IMR-90 (cell line): ENCODE measurements around the gene TNNC1. TPM values are rescaled to one million over a fixed set of nuclear protein-coding genes. Genes with fewer than 3 reads are reported as not detected.

Experiments
- ATAC-seq: fragments of 200-7000 bp; cut with Tn5 transposase; 2 replicates; pipeline ENCODE4 v1.9.1; 2020; ENCODE audit warnings: low read depth, mild to moderate bottlenecking, moderate library complexity
- BruUV-seq: library from RNA; stranded (reverse); fragments of 400-500 nt; replicated peaks from 2 replicates; lab custom pipeline; 2021; lab: Mats Ljungman, UMichigan
- CTCF ChIA-PET: fragments of 300-600 bp; formaldehyde crosslinking; extraction: SDS; loops from one replicate; lab custom pipeline; 2021; ENCODE audit warnings: antibody characterized with exemption; lab: Yijun Ruan, JAX
- POLR2A ChIA-PET: fragments of 300-600 bp; sonication (Branson Sonifier 250); formaldehyde crosslinking; loops from one replicate; lab custom pipeline; 2022; ENCODE audit warnings: antibody characterized with exemption; ENCODE audit not compliant: unreplicated experiment; lab: Charles Lee
- DNase-seq: peaks from one replicate; pipeline ENCODE4 v3.0.0; 2013
- H2AFZ ChIP-seq: replicated peaks from 2 replicates; pipeline ENCODE3; 2013; ENCODE audit warnings: low read length, mild to moderate bottlenecking; ENCODE audit not compliant: poor library complexity
- H2AK5ac ChIP-seq: 2 replicates; pipeline ENCODE4 v1.6.1; 2013; ENCODE audit warnings: low read depth, low read length, inconsistent platforms
- H2AK9ac ChIP-seq: replicated peaks from 2 replicates; pipeline ENCODE3; 2013; ENCODE audit warnings: mild to moderate bottlenecking, low read depth, low read length, moderate library complexity; ENCODE audit not compliant: poor library complexity
- H2BK120ac ChIP-seq: 2 replicates; pipeline ENCODE4 v1.6.1; 2013; ENCODE audit warnings: low read depth, low read length, inconsistent platforms
- H2BK15ac ChIP-seq: 3 replicates; pipeline ENCODE4 v1.6.1; 2013; ENCODE audit warnings: low read depth, low read length, inconsistent platforms
- H2BK20ac ChIP-seq: 2 replicates; pipeline ENCODE4 v1.6.1; 2013; ENCODE audit warnings: low read depth, mild to moderate bottlenecking, inconsistent platforms, low read length, moderate library complexity
- H2BK5ac ChIP-seq: 2 replicates; pipeline ENCODE4 v1.6.1; 2013; ENCODE audit warnings: mild to moderate bottlenecking, low read depth, low read length, inconsistent platforms; ENCODE audit not compliant: poor library complexity, severe bottlenecking
- H3K14ac ChIP-seq: replicated peaks from 2 replicates; pipeline ENCODE4 v1.6.1; 2013; ENCODE audit warnings: low read depth, low read length, inconsistent platforms
- H3K18ac ChIP-seq: 2 replicates; pipeline ENCODE4 v1.6.1; 2013; ENCODE audit warnings: low read depth, low read length, control low read depth
- H3K23ac ChIP-seq: 2 replicates; pipeline ENCODE4 v1.6.1; 2013; ENCODE audit warnings: low read depth, low read length, inconsistent platforms
- H3K27ac ChIP-seq: 2 replicates; pipeline ENCODE4 v1.5.1; 2013; ENCODE audit warnings: mild to moderate bottlenecking, control low read depth, low read length; ENCODE audit not compliant: insufficient read depth
- H3K27me3 ChIP-seq: 2 replicates; pipeline ENCODE4 v1.6.1; 2013; ENCODE audit warnings: low read length; ENCODE audit not compliant: control insufficient read depth, insufficient read depth
- H3K36me3 ChIP-seq: 2 replicates; pipeline ENCODE4 v1.6.1; 2013; ENCODE audit warnings: low read length, mixed read lengths; ENCODE audit not compliant: control insufficient read depth, insufficient read depth
- H3K4ac ChIP-seq: 2 replicates; pipeline ENCODE4 v1.6.1; 2013; ENCODE audit warnings: low read depth, low read length, inconsistent platforms
- H3K4me1 ChIP-seq: 2 replicates; pipeline ENCODE4 v1.6.1; 2013; ENCODE audit warnings: low read length, mixed read lengths; ENCODE audit not compliant: control insufficient read depth, insufficient read depth
- H3K4me2 ChIP-seq: 2 replicates; pipeline ENCODE4 v1.6.1; 2013; ENCODE audit warnings: low read depth, mild to moderate bottlenecking, control low read depth, low read length, moderate library complexity
- H3K4me3 ChIP-seq: 2 replicates; pipeline ENCODE4 v1.5.1; 2013; ENCODE audit warnings: low read depth, mild to moderate bottlenecking, control low read depth, low read length, moderate library complexity; ENCODE audit not compliant: insufficient read depth
- H3K56ac ChIP-seq: 2 replicates; pipeline ENCODE4 v1.6.1; 2013; ENCODE audit warnings: low read length, inconsistent platforms; ENCODE audit not compliant: insufficient read depth; ENCODE audit errors: extremely low read depth
- H3K79me1 ChIP-seq, 2 experiments: 2 replicates each; pipeline ENCODE4 v1.6.1; 2013; ENCODE audit warnings: low read length in 2 of 2, inconsistent platforms in 1 of 2, low read depth in 1 of 2
- H3K9ac ChIP-seq: 2 replicates; pipeline ENCODE4 v1.6.1; 2013; ENCODE audit warnings: low read depth, low read length, control low read depth
- H3K9me1 ChIP-seq: 2 replicates; pipeline ENCODE4 v1.6.1; 2013; ENCODE audit warnings: low read length, inconsistent platforms; ENCODE audit not compliant: insufficient read depth
- H3K9me3 ChIP-seq: 2 replicates; pipeline ENCODE4 v1.6.1; 2013; ENCODE audit warnings: low read length; ENCODE audit not compliant: control insufficient read depth, insufficient read depth
- H4K20me1 ChIP-seq: 2 replicates; pipeline ENCODE4 v1.6.1; 2013; ENCODE audit warnings: low read length, inconsistent platforms; ENCODE audit not compliant: insufficient read depth
- H4K5ac ChIP-seq: 2 replicates; pipeline ENCODE4 v1.6.1; 2013; ENCODE audit warnings: mild to moderate bottlenecking, low read depth, low read length, control low read depth
- H4K8ac ChIP-seq, 2 experiments: 2 replicates each; pipeline ENCODE4 v1.6.1; 2013; ENCODE audit warnings: low read depth in 2 of 2, low read length in 2 of 2, control low read depth in 1 of 2, inconsistent platforms in 1 of 2
- H4K91ac ChIP-seq: 2 replicates; pipeline ENCODE4 v1.6.1; 2013; ENCODE audit warnings: low read depth, low read length, inconsistent platforms; ENCODE audit not compliant: insufficient read depth
- CEBPB ChIP-seq: IDR thresholded peaks from 2 replicates; pipeline ENCODE4 v1.6.1; 2012; ENCODE audit warnings: low read depth, low read length, improper control_type of control experiment
- CHD1 ChIP-seq: IDR thresholded peaks from 2 replicates; pipeline ENCODE4 v1.6.1; 2012; ENCODE audit warnings: low read depth, low read length, improper control_type of control experiment
- CTCF ChIP-seq: conservative IDR thresholded peaks from 2 replicates; pipeline ENCODE4 v1.5.1; 2012; ENCODE audit warnings: mild to moderate bottlenecking, low read depth, low read length, improper control_type of control experiment
- MAZ ChIP-seq: IDR thresholded peaks from 2 replicates; pipeline ENCODE4 v1.6.1; 2012; ENCODE audit warnings: low read depth, mild to moderate bottlenecking, low read length, improper control_type of control experiment, moderate library complexity, borderline replicate concordance
- NFE2L2 ChIP-seq: fragments of 150-350 bp; IDR thresholded peaks from 2 replicates; pipeline ENCODE4 v1.6.1; 2016; ENCODE audit warnings: low read depth, mild to moderate bottlenecking, low read length
- POLR2A ChIP-seq: IDR thresholded peaks from 2 replicates; pipeline ENCODE4 v1.6.1; 2012; ENCODE audit warnings: mild to moderate bottlenecking, low read depth, low read length
- RAD21 ChIP-seq: IDR thresholded peaks from 2 replicates; pipeline ENCODE4 v1.6.1; 2012; ENCODE audit warnings: low read length, improper control_type of control experiment
- SMC3 ChIP-seq: fragments of 150-350 bp; IDR thresholded peaks from 2 replicates; pipeline ENCODE4 v1.6.1; 2016; ENCODE audit warnings: low read depth, mild to moderate bottlenecking, antibody characterized with exemption, low read length, moderate library complexity
- WGBS, 2 experiments: methylation state at CpG; one replicate each; pipeline versions ENCODE4 v1.1.5 to v1.1.7; 2013; ENCODE audit warnings: missing lambda C conversion rate in 2 of 2; ENCODE audit not compliant: insufficient read length in 1 of 2; ENCODE audit errors: extremely low coverage in 2 of 2; 5-methylcytosine and 5-hydroxymethylcytosine counted together
- dilution Hi-C: fragments of 300-500 bp; cut with HindIII; formaldehyde crosslinking; loops from one replicate; pipeline ENCODE4 v1.14.3; 2018; ENCODE audit warnings: low sequenced_read_pairs; ENCODE audit not compliant: unreplicated experiment
- in situ Hi-C: fragments of 300-500 bp; cut with MboI; formaldehyde crosslinking; loops from 3 replicates; pipeline ENCODE4 v1.14.3; 2019; ENCODE audit warnings: low sequenced_read_pairs, inconsistent platforms, mixed read lengths
- intact Hi-C: fragments of 100-400 bp; cut with micrococcal nuclease; formaldehyde crosslinking; loops from 2 replicates; pipeline ENCODE4 v1.10.0; 2022
- polyA plus RNA-seq, 3 experiments: library from polyadenylated mRNA; depleted of rRNA; stranded (reverse); fragments of >200 nt; gene quantifications; 2 replicates each; pipeline ENCODE4 v1.2.3, GENCODE V29; 2012; ENCODE audit warnings: low replicate concordance in 1 of 3
- total RNA-seq: library from RNA; depleted of rRNA; stranded (reverse); fragments of >200 nt; gene quantifications from 2 replicates; pipeline ENCODE4 v1.2.3, GENCODE V29; 2012

The TNNC1 gene
- total and polyA plus RNA-seq, 2 of the 4 experiments (the other 2 are of a cell fraction): 1.3 to 4.6 TPM

GRCh38 chr3:52473026-52473425 is 19.2 kb upstream of the TNNC1 start:
- BruUV-seq: no TSS peak
- no peak overlapping the region for H3K9ac ChIP-seq
- dilution Hi-C loops: no loop called here

More at GRCh38 chr3:52473026-52473425, 19.2 kb upstream of the TNNC1 start:
- in situ Hi-C loops: no loop called here
- Histone ChIP-seq H4K8ac (no peak overlapping the region), H3K56ac (no peak overlapping the region), H2AK9ac (no peak overlapping the region), H2BK20ac (no peak overlapping the region), H3K36me3 (peaks cover 59% of the 10 kb centered on the region), H3K27me3 (no peaks in the 10 kb centered on the region), H3K9me1 (0 out of 2 replicates have a peak, but pooled peaks cover 5% of the 10 kb centered on the region), H3K23ac (no peak overlapping the region), H4K20me1 (peaks cover 39% of the 10 kb centered on the region), H3K4ac (no peak overlapping the region), H2AK5ac (no peak overlapping the region), H2BK5ac (no peak overlapping the region), H2BK120ac (no peak overlapping the region), H3K18ac (no peak overlapping the region), H4K91ac (no peak overlapping the region), H4K5ac (no peak overlapping the region), H3K79me1 (peaks cover 39 to 51% of the 10 kb centered on the region in 2 experiments; a peak in 3 of 4 replicates), H3K9me3 (no peaks in the 10 kb centered on the region), H3K4me3 (no peak overlapping the region), H3K4me1 (peaks cover 4% of the 10 kb centered on the region; the same call in 1 of the 2 replicates), H3K4me2 (no peak overlapping the region), H3K14ac (no peak overlapping the region), H3K27ac (no peak overlapping the region), H2BK15ac (no peak overlapping the region), H2AFZ (no peak overlapping the region)
- ChIA-PET POLR2A (no interaction called here), CTCF (no interaction called here)
- intact Hi-C loops: loop anchor here (2.0 to 5.0 kb wide), 2 partner anchors 64 to 209 kb away; partner anchors contain the start of gene UQCC5
- DNase-seq (no peak), ATAC-seq (no peak)
- TF ChIP-seq CTCF: no peak
- TF ChIP-seq CHD1: no peak
- TF ChIP-seq CEBPB: no peak
- no peak for TF ChIP-seq SMC3
- TF ChIP-seq NFE2L2: no peak
- TF ChIP-seq RAD21: no peak
- no peak for TF ChIP-seq POLR2A
- TF ChIP-seq MAZ: no peak
- WGBS, 2 experiments: 100% methylated on average over 1 of the region's 5 CpGs; no CpG with 5 or more reads in 1 of the 2 experiments
